HG02571 (cell line): ENCODE data around the gene OLFML2A.
"Not testable (repeated sequence)": the region's sequence is repeated elsewhere in the genome, so short reads cannot be mapped to it uniquely, and the experiment has no call there.

Source experiments
- ATAC-seq: cut with Tn5 transposase; IDR thresholded peaks from one replicate; pipeline ENCODE4 v1.9.1; 2021; ENCODE audit warnings: mild to moderate bottlenecking, moderate library complexity; ENCODE audit not compliant: unreplicated experiment

The OLFML2A gene

GRCh38 chr9:124760719-124761118 is 16.2 kb upstream of the OLFML2A start:
- no peak for ATAC-seq

- ATAC-seq: no peak
Measured at GRCh38 chr9:124761196-124761595, 15.7 kb upstream of the OLFML2A start.

- ATAC-seq: no peak
Measured at GRCh38 chr9:124761710-124762109, 15.2 kb upstream of the OLFML2A start.

GRCh38 chr9:124762633-124763032 is 14.3 kb upstream of the OLFML2A start:
- ATAC-seq: no peak

GRCh38 chr9:124764774-124765438 is 12.0 kb upstream of the OLFML2A start:
- ATAC-seq: no peak

DNA sequence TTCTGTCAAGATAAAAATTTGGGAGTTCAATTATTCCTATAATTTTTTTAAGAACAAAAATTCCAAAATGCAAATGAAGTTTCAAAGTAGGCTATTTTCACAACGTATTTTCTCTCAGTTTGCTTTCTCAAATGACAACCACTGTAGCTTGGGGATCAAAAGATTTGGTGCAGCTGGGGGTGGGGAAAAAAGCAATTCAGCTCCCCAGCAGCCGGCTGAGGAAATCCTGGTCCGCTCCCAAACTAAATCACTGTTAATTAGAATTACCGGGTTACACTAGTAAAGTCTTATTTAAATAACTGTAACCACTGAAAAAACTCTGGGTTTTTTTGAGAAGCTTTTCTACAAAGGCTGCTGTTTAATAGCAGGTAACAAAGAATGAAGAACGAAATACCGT is 11.5 kb upstream of the OLFML2A start:
- no peak for ATAC-seq

DNA sequence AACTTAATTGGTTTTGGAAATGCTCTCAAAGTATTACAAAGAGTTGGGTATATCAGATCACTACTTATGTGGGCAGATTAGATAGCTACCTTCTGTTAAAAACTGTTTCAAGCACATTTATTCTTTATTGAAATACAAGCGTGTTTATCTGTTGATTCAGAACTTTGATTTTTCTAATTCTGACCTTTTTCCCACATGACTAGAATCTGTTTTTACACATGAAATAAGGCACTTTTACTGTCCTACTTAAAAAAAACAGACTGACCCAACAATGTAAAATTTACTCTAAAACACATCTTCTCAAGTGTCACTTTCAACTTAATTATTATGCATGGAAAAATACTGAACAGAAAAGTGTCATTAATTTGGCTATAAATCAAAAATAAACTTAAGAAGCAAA is 10.6 kb upstream of the OLFML2A start:
- no peak for ATAC-seq

DNA sequence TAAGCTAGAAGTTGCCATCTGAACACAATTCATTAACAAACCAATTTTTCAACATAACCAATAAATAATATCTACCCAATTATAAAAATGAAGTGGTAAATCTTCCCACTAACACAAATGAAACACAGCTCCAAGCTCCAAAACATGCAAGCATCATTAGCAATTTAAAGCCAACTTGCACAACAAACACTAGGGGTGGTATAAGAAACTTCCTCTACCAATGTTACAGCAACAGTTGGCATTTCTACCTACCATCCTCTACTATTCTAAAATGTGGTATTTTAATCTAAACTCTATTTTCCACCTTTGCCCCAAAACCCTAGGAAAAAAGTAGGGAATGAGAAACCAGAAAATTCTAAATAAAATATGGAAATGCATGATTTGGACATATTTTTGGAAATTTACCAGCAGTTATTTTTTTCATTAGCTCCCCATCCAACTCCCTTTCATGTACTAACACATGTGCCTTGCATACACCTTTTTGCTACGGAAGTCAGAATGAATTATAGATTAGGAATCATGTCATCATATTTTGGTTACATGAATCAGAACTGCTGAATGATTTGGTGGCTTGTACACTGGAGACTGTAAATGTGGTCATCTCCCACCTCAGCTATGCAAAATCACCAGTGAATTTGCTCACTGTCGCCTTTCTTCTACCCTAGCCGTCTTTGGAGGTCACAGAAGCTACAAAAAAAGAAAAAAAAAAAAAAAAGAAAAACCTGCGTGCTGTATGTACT is 9.9 kb upstream of the OLFML2A start:
- no peak for ATAC-seq

- ATAC-seq: no peak
Measured at GRCh38 chr9:124767821-124768220, 9.1 kb upstream of the OLFML2A start.

- no peak for ATAC-seq
Measured at GRCh38 chr9:124768334-124768733, 8.6 kb upstream of the OLFML2A start.

DNA sequence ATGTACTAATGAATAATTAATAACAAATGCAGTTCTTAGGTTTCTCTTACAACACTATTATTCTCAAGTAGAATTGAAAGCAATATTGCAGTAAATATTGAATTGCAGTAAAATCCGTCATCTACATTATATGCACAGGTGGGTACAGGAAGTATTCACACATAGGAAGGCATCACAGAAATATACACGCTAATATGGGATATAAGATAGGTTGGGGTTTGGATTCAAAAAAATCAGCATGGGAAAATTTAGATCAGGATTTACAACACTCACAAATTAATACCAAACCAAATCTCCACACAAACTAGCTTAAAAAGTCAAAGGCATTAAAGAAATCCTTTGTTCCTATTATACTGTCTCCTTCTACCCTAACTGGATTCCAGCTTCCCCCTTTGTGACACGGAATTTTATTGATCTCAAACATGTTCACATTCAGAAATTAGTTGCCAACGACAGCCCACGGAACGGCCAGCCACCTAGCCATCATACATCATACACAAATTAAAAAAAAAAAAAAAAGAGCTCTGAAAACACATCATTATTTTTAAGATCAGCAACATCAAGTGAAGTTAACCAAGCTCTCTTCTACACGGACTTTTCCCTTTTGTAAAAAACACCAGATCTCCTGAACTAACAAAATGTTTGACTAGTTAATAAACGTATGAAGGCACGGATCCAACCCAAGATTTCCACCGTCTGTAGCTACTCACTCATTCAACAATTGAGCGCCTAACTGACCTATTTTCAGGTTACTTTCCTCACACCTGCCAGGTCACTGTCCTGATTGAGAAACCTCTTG is 8.0 kb upstream of the OLFML2A start:
- ATAC-seq: no peak

GRCh38 chr9:124769549-124770358 is 7.2 kb upstream of the OLFML2A start:
- no peak for ATAC-seq

GRCh38 chr9:124770359-124771020 is 6.4 kb upstream of the OLFML2A start:
- no peak for ATAC-seq

DNA sequence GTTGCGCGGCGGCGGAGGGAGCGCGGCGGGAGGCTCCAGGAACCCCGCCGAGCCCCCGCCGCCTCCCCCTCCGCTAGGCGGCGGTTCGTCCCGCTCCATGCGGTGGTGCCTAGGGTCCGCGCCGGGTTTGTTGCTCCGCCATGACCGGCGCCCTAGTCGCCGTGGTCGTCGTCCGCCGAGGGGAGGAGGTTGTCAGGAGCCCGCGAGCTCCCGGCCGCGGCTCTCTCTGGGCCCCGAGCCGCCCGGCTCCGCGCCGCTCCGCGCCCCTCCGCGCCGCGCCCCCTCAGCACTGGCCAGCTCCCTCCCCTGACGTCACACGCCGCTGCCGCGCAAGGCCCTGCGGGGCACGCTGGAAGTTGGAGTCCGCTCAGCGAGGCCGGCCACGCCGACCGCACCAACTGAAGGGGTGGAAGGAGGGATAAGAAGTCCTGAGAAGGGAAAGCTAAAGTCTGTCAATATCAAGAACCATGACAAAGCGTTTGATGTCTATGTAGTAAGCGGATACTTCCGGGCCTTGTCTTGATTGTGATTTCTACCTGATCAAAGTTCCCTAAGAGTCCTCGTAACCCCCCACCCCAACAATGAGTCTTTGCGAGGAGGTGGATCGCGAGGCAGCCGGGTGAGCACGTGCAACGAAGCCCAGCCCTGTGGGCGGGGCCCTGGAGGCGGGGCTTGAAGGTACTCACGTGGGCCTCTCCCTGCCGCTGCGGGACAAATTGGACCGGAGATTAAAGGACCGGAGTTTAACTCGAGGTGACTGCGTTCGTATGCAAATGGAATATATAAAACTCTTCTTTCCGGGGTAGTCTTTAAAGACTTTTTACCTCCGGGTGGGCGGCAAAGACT is 5.7 kb upstream of the OLFML2A start, which contains the start of gene NR6A1:
Gene NR6A1 (minus strand): TSS at position 291 of the 846 bp plus-strand sequence.
- ATAC-seq: peak; percentile 79

- ATAC-seq: no peak
Measured at GRCh38 chr9:124771867-124772679, 4.9 kb upstream of the OLFML2A start.

DNA sequence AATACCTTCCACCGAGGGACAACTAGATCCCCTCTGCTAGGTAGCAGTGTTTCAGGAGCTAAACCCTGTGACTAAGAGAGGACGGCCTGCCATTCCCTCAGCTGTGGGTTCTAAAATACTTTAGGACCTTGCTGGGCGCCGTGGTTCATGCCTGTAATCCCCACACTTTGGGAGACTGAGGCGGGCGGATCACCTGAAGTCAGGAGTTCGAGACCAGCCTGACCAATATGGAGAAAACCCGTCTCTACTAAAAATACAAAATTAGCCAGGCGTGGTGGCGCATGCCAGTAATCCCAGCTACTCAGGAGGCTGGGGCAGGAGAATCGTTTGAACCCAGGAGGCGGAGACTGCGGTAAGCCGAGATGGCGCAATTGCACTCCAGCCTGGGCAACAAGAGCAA is 4.1 kb upstream of the OLFML2A start:
- not testable (repeated sequence) for ATAC-seq

- no peak for ATAC-seq
Measured at GRCh38 chr9:124773473-124774128, 3.3 kb upstream of the OLFML2A start.
